ENCODE measurements around the gene NFE2L3.
"Not testable (repeated sequence)": the region's sequence is repeated elsewhere in the genome, so short reads cannot be mapped to it uniquely, and the experiment has no call there.

DNA sequence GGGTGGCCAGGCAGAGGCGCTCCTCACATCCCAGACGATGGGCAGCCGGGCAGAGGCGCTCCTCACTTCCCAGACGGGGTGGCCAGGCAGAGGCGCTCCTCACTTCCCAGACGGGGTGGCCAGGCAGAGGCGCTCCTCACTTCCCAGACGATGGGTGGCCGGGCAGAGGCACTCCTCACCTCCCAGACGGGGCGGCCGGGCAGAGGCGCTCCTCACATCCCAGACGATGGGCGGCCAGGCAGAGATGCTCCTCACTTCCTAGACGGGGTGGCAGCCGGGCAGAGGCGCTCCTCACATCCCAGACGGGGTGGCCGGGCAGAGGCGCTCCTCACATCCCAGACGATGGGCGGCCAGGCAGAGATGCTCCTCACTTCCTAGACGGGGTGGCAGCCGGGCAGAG is 24.7 kb downstream of the NFE2L3 start:
- TF ChIP-seq POLR2A (IDR thresholded peaks at IDR 0.05; ENCODE audit: low read depth, low read length); RFX5 (IDR thresholded peaks at IDR 0.05; ENCODE audit: low read depth, low read length); MXI1 (IDR thresholded peaks at IDR 0.05; ENCODE audit: borderline replicate concordance, low read depth, low read length); RAD21 (IDR thresholded peaks at IDR 0.05; ENCODE audit: low read length); BHLHE40 (IDR thresholded peaks at IDR 0.05; ENCODE audit: low read depth, low read length); CEBPB (IDR thresholded peaks at IDR 0.05; ENCODE audit: low read depth, low read length); RCOR1 (IDR thresholded peaks at IDR 0.05; ENCODE audit: insufficient replicate concordance, low read length): not testable (repeated sequence)
- TF ChIP-seq, protein P1, sequence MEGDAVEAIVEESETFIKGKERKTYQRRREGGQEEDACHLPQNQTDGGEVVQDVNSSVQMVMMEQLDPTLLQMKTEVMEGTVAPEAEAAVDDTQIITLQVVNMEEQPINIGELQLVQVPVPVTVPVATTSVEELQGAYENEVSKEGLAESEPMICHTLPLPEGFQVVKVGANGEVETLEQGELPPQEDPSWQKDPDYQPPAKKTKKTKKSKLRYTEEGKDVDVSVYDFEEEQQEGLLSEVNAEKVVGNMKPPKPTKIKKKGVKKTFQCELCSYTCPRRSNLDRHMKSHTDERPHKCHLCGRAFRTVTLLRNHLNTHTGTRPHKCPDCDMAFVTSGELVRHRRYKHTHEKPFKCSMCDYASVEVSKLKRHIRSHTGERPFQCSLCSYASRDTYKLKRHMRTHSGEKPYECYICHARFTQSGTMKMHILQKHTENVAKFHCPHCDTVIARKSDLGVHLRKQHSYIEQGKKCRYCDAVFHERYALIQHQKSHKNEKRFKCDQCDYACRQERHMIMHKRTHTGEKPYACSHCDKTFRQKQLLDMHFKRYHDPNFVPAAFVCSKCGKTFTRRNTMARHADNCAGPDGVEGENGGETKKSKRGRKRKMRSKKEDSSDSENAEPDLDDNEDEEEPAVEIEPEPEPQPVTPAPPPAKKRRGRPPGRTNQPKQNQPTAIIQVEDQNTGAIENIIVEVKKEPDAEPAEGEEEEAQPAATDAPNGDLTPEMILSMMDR (conservative IDR thresholded peaks at IDR 0.05; ENCODE audit: low read depth, low read length), result not testable (repeated sequence)
- TF ChIP-seq, protein P2, sequence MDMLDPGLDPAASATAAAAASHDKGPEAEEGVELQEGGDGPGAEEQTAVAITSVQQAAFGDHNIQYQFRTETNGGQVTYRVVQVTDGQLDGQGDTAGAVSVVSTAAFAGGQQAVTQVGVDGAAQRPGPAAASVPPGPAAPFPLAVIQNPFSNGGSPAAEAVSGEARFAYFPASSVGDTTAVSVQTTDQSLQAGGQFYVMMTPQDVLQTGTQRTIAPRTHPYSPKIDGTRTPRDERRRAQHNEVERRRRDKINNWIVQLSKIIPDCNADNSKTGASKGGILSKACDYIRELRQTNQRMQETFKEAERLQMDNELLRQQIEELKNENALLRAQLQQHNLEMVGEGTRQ (IDR thresholded peaks at IDR 0.05; ENCODE audit: low read depth, low read length), result not testable (repeated sequence)
- TF ChIP-seq, protein P3, sequence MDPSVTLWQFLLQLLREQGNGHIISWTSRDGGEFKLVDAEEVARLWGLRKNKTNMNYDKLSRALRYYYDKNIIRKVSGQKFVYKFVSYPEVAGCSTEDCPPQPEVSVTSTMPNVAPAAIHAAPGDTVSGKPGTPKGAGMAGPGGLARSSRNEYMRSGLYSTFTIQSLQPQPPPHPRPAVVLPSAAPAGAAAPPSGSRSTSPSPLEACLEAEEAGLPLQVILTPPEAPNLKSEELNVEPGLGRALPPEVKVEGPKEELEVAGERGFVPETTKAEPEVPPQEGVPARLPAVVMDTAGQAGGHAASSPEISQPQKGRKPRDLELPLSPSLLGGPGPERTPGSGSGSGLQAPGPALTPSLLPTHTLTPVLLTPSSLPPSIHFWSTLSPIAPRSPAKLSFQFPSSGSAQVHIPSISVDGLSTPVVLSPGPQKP (IDR thresholded peaks at IDR 0.05; ENCODE audit: borderline replicate concordance, low read depth, low read length), result not testable (repeated sequence)
